Stimulated activated CD8-positive, alpha-beta memory T cell treated with anti-CD3 and anti-CD28 coated beads, Interleukin-7, amount 100 ng/mL, for 48 hours (primary cell): ENCODE results near the gene MYH9.
"Not testable (repeated sequence)": the region's sequence is repeated elsewhere in the genome, so short reads cannot be mapped to it uniquely, and the experiment has no call there.

Experiments used
- DNase-seq, 2 donors: peaks; one replicate each; pipeline ENCODE4 v3.0.0-alpha.2; 2020; ENCODE audit warnings: low read depth in 1 of 2; ENCODE audit errors: extremely low read depth in 1 of 2

Gene MYH9

GRCh38 chr22:36253523-36254490 is 134.0 kb downstream of the MYH9 start:
- DNase-seq: peak in 1 of 2 donors; percentile 44

GRCh38 chr22:36252754-36253522 is 134.8 kb downstream of the MYH9 start, which contains the start of gene APOL1:
Gene APOL1, plus strand, starts transcription at chr22:36253133. Its CDS starts 1,823 bp downstream, at chr22:36254956.
- peak in 1 of 2 donors; percentile 39 for DNase-seq

GRCh38 chr22:36251979-36252608 is 135.7 kb downstream of the MYH9 start:
- DNase-seq: not testable (repeated sequence)

GRCh38 chr22:36250292-36250960 is 137.3 kb downstream of the MYH9 start:
- DNase-seq: not testable (repeated sequence)

- DNase-seq: no peak
These were observed 138.6 kb downstream of the MYH9 start for GRCh38 chr22:36249160-36249559.

- DNase-seq: no peak
These were observed 139.8 kb downstream of the MYH9 start for GRCh38 chr22:36247955-36248354.

- DNase-seq: no peak
These were observed 141.0 kb downstream of the MYH9 start for GRCh38 chr22:36246718-36247117.

GRCh38 chr22:36245805-36246356 is 141.9 kb downstream of the MYH9 start:
- DNase-seq: no peak

- no peak for DNase-seq
These were observed 143.0 kb downstream of the MYH9 start for GRCh38 chr22:36244522-36245391.

- DNase-seq: no peak
These were observed 143.8 kb downstream of the MYH9 start for GRCh38 chr22:36243986-36244385.

- peak; percentile 70 to 88 for DNase-seq
These were observed 148.2 kb downstream of the MYH9 start, which contains the start of gene APOL2 for GRCh38 chr22:36239401-36240171. Gene APOL2, minus strand, starts transcription at chr22:36239527. Its CDS starts 6,365 bp downstream, at chr22:36233162.

- DNase-seq: no peak
These were observed 148.7 kb downstream of the MYH9 start for GRCh38 chr22:36239150-36239400.

GRCh38 chr22:36238373-36239149 is 149.2 kb downstream of the MYH9 start:
- DNase-seq: no peak

GRCh38 chr22:36237462-36238372 is 150.1 kb downstream of the MYH9 start:
- DNase-seq: no peak

- DNase-seq: no peak
These were observed 151.1 kb downstream of the MYH9 start for GRCh38 chr22:36236388-36237319.

GRCh38 chr22:36235585-36235984 is 152.2 kb downstream of the MYH9 start:
- DNase-seq: no peak
